Mucosa of descending colon (tissue), 3 donors: ENCODE measurements around the gene CPT1A. TPM values are rescaled to one million over a fixed set of nuclear protein-coding genes. Genes with fewer than 3 reads are reported as not detected.
"Not testable (repeated sequence)": the region's sequence is repeated elsewhere in the genome, so short reads cannot be mapped to it uniquely, and the experiment has no call there.

Experiments
- ATAC-seq: fragments of 200-7000 bp; cut with Tn5 transposase; one replicate; pipeline ENCODE4 v1.9.1; 2020; ENCODE audit warnings: mild to moderate bottlenecking, moderate library complexity
- DNase-seq, 3 donors: peaks; one replicate each; pipeline ENCODE4 v3.0.0-alpha.2; 2020
- H3K36me3 ChIP-seq: fragments of 200-600 bp; one replicate; pipeline ENCODE4 v1.8.0; 2021; ENCODE audit warnings: low read depth, mild to moderate bottlenecking
- H3K4me1 ChIP-seq: fragments of 200-600 bp; one replicate; pipeline ENCODE4 v1.8.0; 2021; ENCODE audit warnings: low read depth, mild to moderate bottlenecking
- H3K4me3 ChIP-seq: fragments of 200-600 bp; one replicate; pipeline ENCODE4 v1.8.0; 2021; ENCODE audit warnings: mild to moderate bottlenecking
- H3K9me3 ChIP-seq: fragments of 200-600 bp; one replicate; pipeline ENCODE4 v1.8.0; 2021; ENCODE audit warnings: mild to moderate bottlenecking
- intact Hi-C, 2 donors: fragments of 100-400 bp; cut with DNase I in 1 of 2; cut with micrococcal nuclease in 1 of 2; formaldehyde crosslinking; loops; one replicate each; pipeline versions ENCODE4 v1.11.0 to v1.11.1; 2022; cut with DNase I, micrococcal nuclease
- long read RNA-seq, 2 donors: library from polyadenylated mRNA; unstranded; transcript quantifications; one replicate each; pipeline ENCODE4 v2.0.0, GENCODE V29; 2019 to 2021
- total RNA-seq, 3 donors: library from RNA; stranded (reverse); fragmentation: NEBNext Ultra II Directional in 2 of 3; extraction: Animal tissue kit (Norgen Biotek cat#: 25700) in 2 of 3; gene quantifications; one replicate each; pipeline versions ENCODE4 v1.2.1 to v1.2.4, GENCODE V29; 2021 to 2023
- TF ChIP-seq, protein P1 (sequence below): fragments of 200-600 bp; IDR thresholded peaks from one replicate; pipeline ENCODE4 v1.8.0; 2022; ENCODE audit warnings: antibody characterized with exemption, mild to moderate bottlenecking
- donor health status: DM: no; HTN: no; CAD: no; lungs with moderate emphysema.
- donor health status: DM: no; HTN: no; CAD: no.
- donor health status: DM: no; HTN: yes; CAD: no.

Gene CPT1A
- 100 to 1,000 TPM; 130 to 191 (median 144) TPM for total RNA-seq
- long read RNA-seq, donor 1, full-length matches to known transcripts: 10 of 32 reads
- long read RNA-seq, donor 1, partial matches to known transcripts: 6 of 32 reads
- long read RNA-seq, donor 1, other reads (novel, unspliced or antisense): 16 of 32 reads
- long read RNA-seq, donor 2, full-length matches to known transcripts: 9 of 29 reads
- long read RNA-seq, donor 2, partial matches to known transcripts: 2 of 29 reads
- long read RNA-seq, donor 2, other reads (novel, unspliced or antisense): 18 of 29 reads

DNA sequence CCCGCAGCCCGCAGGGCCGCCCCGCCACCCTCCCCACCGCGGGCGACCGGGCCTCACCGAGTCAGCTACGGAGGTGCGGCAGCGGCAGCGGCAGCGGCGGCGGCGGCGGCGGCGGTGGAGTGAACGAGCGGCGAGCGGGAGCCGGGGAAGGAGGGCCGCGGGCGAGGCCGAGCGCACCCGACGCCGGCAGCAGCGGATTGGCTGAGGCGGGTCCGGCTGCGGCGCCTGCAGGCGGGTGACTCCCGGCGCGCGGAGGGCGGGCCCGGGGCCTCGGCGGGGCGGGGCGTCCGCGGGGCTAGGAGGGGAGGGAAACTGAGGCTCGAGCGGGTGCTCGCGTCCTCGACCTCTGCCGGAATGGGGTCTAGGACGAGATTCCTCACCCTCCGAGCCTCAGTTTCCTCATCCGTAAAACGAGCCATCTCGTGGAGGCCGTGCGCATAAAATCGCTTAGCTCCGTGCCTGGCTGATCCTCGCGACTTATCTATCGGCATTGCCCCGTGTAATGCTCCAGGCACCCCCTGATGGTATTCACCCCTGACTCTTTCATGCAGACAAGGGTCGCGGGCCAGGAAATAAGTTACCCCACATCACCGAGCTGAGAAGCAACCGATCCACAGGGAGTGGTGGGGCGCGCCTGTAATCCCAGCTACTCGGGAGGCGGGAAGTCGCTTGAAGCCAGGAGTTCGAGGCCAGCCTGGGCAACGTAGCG lies at the start of gene CPT1A:
CPT1A (minus strand) TSS at position 199 of the 709 bp plus-strand sequence. CDS start 26,442 bp downstream, outside the sequence.
- intact Hi-C loops: no loop called here
- ATAC-seq (peak; percentile 60), DNase-seq (peak; percentile 86 to 92 (median 91))
- Histone ChIP-seq H3K36me3 (no peaks in the 10 kb centered on the region), H3K9me3 (no peaks in the 10 kb centered on the region), H3K4me3 (peak within 1 kb of the TSS; percentile 94), H3K4me1 (peaks cover 41% of the 10 kb centered on the region)
- TF ChIP-seq, protein P1, sequence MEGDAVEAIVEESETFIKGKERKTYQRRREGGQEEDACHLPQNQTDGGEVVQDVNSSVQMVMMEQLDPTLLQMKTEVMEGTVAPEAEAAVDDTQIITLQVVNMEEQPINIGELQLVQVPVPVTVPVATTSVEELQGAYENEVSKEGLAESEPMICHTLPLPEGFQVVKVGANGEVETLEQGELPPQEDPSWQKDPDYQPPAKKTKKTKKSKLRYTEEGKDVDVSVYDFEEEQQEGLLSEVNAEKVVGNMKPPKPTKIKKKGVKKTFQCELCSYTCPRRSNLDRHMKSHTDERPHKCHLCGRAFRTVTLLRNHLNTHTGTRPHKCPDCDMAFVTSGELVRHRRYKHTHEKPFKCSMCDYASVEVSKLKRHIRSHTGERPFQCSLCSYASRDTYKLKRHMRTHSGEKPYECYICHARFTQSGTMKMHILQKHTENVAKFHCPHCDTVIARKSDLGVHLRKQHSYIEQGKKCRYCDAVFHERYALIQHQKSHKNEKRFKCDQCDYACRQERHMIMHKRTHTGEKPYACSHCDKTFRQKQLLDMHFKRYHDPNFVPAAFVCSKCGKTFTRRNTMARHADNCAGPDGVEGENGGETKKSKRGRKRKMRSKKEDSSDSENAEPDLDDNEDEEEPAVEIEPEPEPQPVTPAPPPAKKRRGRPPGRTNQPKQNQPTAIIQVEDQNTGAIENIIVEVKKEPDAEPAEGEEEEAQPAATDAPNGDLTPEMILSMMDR: no peak

DNA sequence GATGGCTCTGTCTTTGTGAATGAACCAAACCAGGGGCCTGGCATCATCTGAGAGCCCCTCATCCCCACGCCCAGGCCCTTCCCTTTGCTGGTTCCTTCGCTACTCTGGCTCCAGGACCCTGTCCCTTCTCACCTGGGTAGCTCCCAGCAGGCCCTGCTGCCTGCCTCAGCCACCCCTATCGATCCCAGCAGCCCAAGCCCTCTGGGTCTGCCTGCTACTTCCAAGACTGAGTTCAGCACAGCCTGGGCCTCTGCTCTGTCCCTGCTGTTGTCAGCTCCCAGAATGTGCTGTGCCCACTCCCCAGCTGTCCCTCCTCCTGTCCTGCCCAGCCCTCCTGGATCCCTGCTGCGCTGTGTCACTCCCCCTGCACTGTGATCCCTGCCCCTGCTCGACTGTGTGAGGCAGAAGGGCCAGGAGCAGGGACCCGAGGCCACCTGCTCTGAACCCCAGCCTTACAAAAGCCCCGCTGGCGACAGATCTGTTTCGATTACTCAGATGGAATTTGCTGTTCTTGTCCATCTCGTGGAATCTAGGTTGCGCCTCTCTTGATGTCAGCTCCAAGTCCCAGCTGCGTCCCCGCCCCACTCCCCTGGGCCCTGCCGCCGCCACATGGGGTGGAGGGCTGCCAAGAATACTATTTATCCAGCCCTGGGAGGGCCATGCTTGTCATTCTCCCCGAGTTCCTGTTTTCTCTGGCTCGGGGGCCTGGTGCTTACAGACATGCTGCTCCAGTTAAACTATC lies 48.9 kb upstream of the CPT1A start:
- Histone ChIP-seq H3K9me3 (no peaks in the 10 kb centered on the region), H3K36me3 (no peaks in the 10 kb centered on the region), H3K4me1 (no peaks in the 10 kb centered on the region), H3K4me3 (no peak overlapping the region)
- intact Hi-C loops: no loop called here
- ATAC-seq (peak; percentile 24), DNase-seq (peak in 2 of 3 donors; percentile 14 to 27)
- TF ChIP-seq, protein P1: no peak

DNA sequence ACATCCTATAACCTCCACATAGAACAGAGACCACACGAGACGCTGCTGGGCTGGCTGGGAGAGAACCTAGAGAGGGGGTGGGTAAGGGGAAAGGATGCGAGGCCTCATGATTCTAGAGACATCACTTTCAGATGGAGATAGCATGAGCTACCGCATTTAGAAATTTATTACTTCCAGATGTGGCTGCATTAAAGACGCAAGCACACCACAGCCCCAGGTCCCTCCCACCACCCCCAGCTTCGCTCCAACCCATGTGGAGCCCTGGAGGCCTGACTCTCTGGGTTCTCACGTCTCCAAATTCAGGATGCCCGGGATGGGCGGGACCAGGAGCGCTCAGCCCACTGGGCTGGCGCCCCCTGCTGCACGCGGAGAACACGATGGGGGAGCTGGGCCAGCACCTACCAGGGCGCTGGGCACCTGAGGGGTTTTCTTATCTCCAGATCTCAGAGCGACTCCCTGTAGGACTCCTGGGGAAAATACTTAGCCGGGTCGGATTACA lies 48.3 kb upstream of the CPT1A start:
- TF ChIP-seq, protein P1: no peak
- Histone ChIP-seq H3K4me1 (no peaks in the 10 kb centered on the region), H3K4me3 (no peak overlapping the region), H3K36me3 (no peaks in the 10 kb centered on the region), H3K9me3 (no peaks in the 10 kb centered on the region)
- ATAC-seq (peak; percentile 45), DNase-seq (peak in 2 of 3 donors; percentile 25 to 35)
- intact Hi-C loops: no loop called here

DNA sequence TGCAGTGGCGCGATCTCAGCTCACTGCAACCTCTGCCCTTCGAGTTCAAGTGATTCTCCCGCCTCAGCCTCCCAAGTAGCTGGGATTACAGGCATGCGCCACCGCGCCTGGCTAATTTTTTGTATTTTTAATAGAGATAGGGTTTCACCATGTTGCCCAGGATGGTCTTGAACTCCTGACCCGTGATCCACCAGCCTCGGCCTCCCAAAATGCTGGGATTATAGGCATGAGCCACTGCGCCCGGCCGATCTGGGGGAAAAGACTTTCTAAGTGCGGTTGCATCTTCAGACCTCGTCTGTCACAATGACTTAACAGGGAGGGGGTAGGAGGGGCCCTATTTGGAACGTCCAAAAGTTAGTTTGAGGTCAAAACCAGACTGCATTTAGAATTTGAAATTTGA lies 43.1 kb upstream of the CPT1A start:
- ATAC-seq, H3K4me1 ChIP-seq, H3K36me3 ChIP-seq, H3K9me3 ChIP-seq, intact Hi-C loops, H3K4me3 ChIP-seq: not testable (repeated sequence)
- peak in 1 of 3 donors; percentile 10 for DNase-seq

DNA sequence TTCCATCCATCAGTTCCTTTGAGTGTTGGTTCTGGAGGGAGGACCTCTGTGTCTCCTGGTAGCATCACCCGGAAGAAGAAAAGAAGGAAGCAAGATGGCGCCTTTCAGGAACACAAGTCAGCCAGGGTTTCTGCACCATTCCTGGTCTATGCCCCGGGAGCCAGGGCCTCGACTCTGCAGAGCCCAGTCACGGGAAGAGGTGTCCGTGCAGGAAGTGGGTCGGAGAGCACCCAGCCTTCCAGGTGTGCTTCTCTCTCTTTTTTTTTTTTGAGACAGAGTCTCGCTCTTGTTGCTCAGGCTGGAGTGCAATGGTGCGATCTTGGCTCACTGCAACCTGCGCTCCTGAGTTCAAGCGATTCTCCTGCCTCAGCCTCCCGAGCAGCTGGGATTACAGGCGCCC lies 40.7 kb upstream of the CPT1A start:
- ATAC-seq (no peak), DNase-seq (peak in 1 of 3 donors; percentile 3)
- no peak overlapping the region for H3K4me3 ChIP-seq
- H3K9me3 ChIP-seq: no peaks in the 10 kb centered on the region
- H3K4me1 ChIP-seq: no peaks in the 10 kb centered on the region
- intact Hi-C loops: no loop called here
- TF ChIP-seq, protein P1: no peak
- no peaks in the 10 kb centered on the region for H3K36me3 ChIP-seq
